ENCODE results near the gene GPR107. TPM values are rescaled to one million over a fixed set of nuclear protein-coding genes. Genes with fewer than 3 reads are reported as not detected.
"Not testable (repeated sequence)": the region's sequence is repeated elsewhere in the genome, so short reads cannot be mapped to it uniquely, and the experiment has no call there.

GPR107 gene
- polyA plus RNA-seq, 2 of the 4 experiments (the other 2 are of a cell fraction), result 28.1 to 45.1 TPM

GRCh38 chr9:130021123-130021522, 32.6 kb upstream of the GPR107 start:
- ATAC-seq (no peak), FAIRE-seq (no peak), DNase-seq (ENCODE audit: low read depth in 1 of 2, low spot score in 1 of 2) (no peak)
- CTCF ChIA-PET, result interaction anchor here (1.7 kb wide), 1 partner anchor 136 kb away, joined by 5 read pairs; no protein-coding TSS in a partner anchor
- Histone ChIP-seq H3K4me2 (no peak overlapping the region), H3K4me3 (no peak overlapping the region), H3K4me1 (peaks cover 30% of the 10 kb centered on the region), H3K27ac (no peak overlapping the region), H3K9me3 (0 out of 3 replicates have a peak, but pooled peaks cover 4% of the 10 kb centered on the region)
- TF ChIP-seq MAZ (IDR thresholded peaks at IDR 0.05; ENCODE audit: borderline replicate concordance, low read depth, low read length) (no peak), HOXB13 (CRISPR knock-in tag; IDR thresholded peaks at IDR 0.05; ENCODE audit: low read depth) (no peak), BHLHE40 (IDR thresholded peaks at IDR 0.05; ENCODE audit: low read depth, low read length) (no peak), FOSL2 (IDR thresholded peaks at IDR 0.05) (no peak), FOSL2 (CRISPR knock-in tag; IDR thresholded peaks at IDR 0.05) (no peak), POLR2A (IDR thresholded peaks at IDR 0.05; ENCODE audit: low read length) (no peak), ZFP36 (IDR thresholded peaks at IDR 0.05; ENCODE audit: borderline replicate concordance, partially characterized antibody) (no peak), FOSB (CRISPR knock-in tag; IDR thresholded peaks at IDR 0.05) (no peak), HDAC2 (IDR thresholded peaks at IDR 0.05) (no peak), ELK1 (IDR thresholded peaks at IDR 0.05; ENCODE audit: low read depth, low read length) (no peak)
- POLR2A ChIA-PET, result no interaction called here
- 87% methylated on average over 2 of the region's 2 CpGs for WGBS (ENCODE audit: missing lambda C conversion rate)

GRCh38 chr9:130021842-130022241, 31.9 kb upstream of the GPR107 start:
- POLR2A ChIA-PET; DNase-seq (ENCODE audit: low read depth in 1 of 2, low spot score in 1 of 2); FAIRE-seq; ATAC-seq; H3K9me3 ChIP-seq; H3K4me3 ChIP-seq; H3K4me2 ChIP-seq; H3K27ac ChIP-seq: not testable (repeated sequence)
- WGBS (ENCODE audit: missing lambda C conversion rate), result 92% methylated on average over 3 of the region's 3 CpGs
- CTCF ChIA-PET, result interaction anchor here (0.7 to 1.7 kb wide), 3 partner anchors 13 to 136 kb away, joined by 3 to 5 read pairs (median 3); no protein-coding TSS in a partner anchor
- H3K4me1 ChIP-seq, result peaks cover 30% of the 10 kb centered on the region

GRCh38 chr9:130022566-130023143, 31.1 kb upstream of the GPR107 start:
- ATAC-seq (no peak), FAIRE-seq (no peak), DNase-seq (ENCODE audit: low read depth in 1 of 2, low spot score in 1 of 2) (no peak)
- CTCF ChIA-PET, result interaction anchor here (0.7 to 1.7 kb wide), 4 partner anchors 12 to 112 kb away, joined by 3 to 4 read pairs (median 3); no protein-coding TSS in a partner anchor
- Histone ChIP-seq H3K9me3 (peaks cover 3% of the 10 kb centered on the region; the same call in 1 of the 3 replicates), H3K4me1 (peaks cover 30% of the 10 kb centered on the region), H3K27ac (no peak overlapping the region; a peak in 1 of 6 replicates), H3K4me3 (no peak overlapping the region), H3K4me2 (no peak overlapping the region)
- POLR2A ChIA-PET, result no interaction called here
- TF ChIP-seq RFX5 (IDR thresholded peaks at IDR 0.05), result no peak
- WGBS (ENCODE audit: missing lambda C conversion rate), result 84% methylated on average over 8 of the region's 8 CpGs

- H3K4me1 ChIP-seq, result peaks cover 30% of the 10 kb centered on the region
- H3K27ac ChIP-seq, result peak overlapping the region in 1 of 2 experiments; percentile 59; a peak in 2 of 6 replicates
- FAIRE-seq (no peak), DNase-seq (ENCODE audit: low read depth in 1 of 2, low spot score in 1 of 2) (no peak), ATAC-seq (peak; percentile 48 to 54; a peak in 5 of 6 replicates)
- 61% methylated on average over 7 of the region's 7 CpGs for WGBS (ENCODE audit: missing lambda C conversion rate)
- TF ChIP-seq POLR2AphosphoS2 (conservative IDR thresholded peaks at IDR 0.05; ENCODE audit: low read length), result no peak
- ChIA-PET POLR2A (no interaction called here), CTCF (interaction anchor here (1.3 to 1.7 kb wide), 3 partner anchors 19 to 113 kb away, joined by 3 to 4 read pairs (median 4); no protein-coding TSS in a partner anchor)
- H3K4me3 ChIP-seq, result no peak overlapping the region
- H3K9me3 ChIP-seq, result peaks cover 5% of the 10 kb centered on the region; the same call in 1 of the 3 replicates
- 0 out of 3 replicates have a peak overlapping the region, but pooled peaks have one; percentile 1 for H3K4me2 ChIP-seq
Observed at GRCh38 chr9:130023144-130023787, 30.4 kb upstream of the GPR107 start.

DNA sequence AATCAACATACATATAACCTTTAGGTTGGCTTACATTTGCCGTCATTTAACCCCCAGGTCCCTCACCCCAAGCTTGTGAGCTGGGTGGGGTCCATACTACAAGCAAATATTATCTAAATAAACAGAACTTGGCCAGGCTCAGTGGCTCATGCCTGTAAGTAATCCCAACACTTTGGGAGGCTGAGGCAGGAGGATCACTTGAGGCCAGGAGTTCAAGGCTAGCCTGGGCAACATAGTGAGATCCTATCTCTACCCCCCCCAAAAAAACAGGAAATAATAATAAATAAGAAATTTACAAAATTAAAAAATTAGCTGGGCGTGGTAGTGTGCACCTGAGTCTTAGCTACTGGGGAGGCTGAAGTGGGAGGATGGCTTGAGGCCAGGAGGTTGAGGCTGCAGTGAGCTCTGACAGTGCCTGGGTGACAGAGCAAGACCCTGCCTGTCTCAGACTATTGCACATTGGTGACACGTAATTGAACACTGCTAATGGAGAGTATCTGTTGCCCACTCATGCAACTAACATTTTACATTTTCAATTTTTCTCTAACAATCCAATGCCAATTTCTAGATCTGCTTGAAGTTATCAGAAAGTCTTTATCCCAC, 29.6 kb upstream of the GPR107 start:
- no peak overlapping the region for H3K4me3 ChIP-seq
- H3K4me2 ChIP-seq, result peak overlapping the region; percentile 66
- TF ChIP-seq HEYL (CRISPR knock-in tag; IDR thresholded peaks at IDR 0.05) (no peak), MAZ (IDR thresholded peaks at IDR 0.05; ENCODE audit: borderline replicate concordance, low read depth, low read length) (no peak), GATA3 (IDR thresholded peaks at IDR 0.05; ENCODE audit: borderline replicate concordance) (no peak), ZNF302 (CRISPR knock-in tag; IDR thresholded peaks at IDR 0.05) (no peak), HOXA7 (CRISPR knock-in tag; IDR thresholded peaks at IDR 0.05) (no peak), HOXB5 (CRISPR knock-in tag; IDR thresholded peaks at IDR 0.05) (no peak), CEBPB (IDR thresholded peaks at IDR 0.05) (no peak), CTCF (IDR thresholded peaks at IDR 0.05) (no peak), RFX5 (IDR thresholded peaks at IDR 0.05) (no peak), FOXS1 (CRISPR knock-in tag; IDR thresholded peaks at IDR 0.05) (no peak)
- TF ChIP-seq, protein P1, sequence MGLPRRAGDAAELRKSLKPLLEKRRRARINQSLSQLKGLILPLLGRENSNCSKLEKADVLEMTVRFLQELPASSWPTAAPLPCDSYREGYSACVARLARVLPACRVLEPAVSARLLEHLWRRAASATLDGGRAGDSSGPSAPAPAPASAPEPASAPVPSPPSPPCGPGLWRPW (IDR thresholded peaks at IDR 0.05), result no peak
- ChIA-PET POLR2A (no interaction called here), CTCF (interaction anchor here (0.6 to 1.7 kb wide), 4 partner anchors 18 to 114 kb away, joined by 3 to 4 read pairs (median 4); no protein-coding TSS in a partner anchor)
- H3K4me1 ChIP-seq, result peaks cover 34% of the 10 kb centered on the region
- FAIRE-seq (no peak), ATAC-seq (0 out of 6 replicates have a peak, but pooled peaks of 1 of the 2 experiments have one; percentile 17), DNase-seq (ENCODE audit: low read depth in 1 of 2, low spot score in 1 of 2) (no peak)
- peaks cover 5% of the 10 kb centered on the region; the same call in 1 of the 3 replicates for H3K9me3 ChIP-seq
- 65% methylated on average over 3 of the region's 3 CpGs for WGBS (ENCODE audit: missing lambda C conversion rate)
- H3K27ac ChIP-seq, result peak overlapping the region in 1 of 2 experiments; percentile 59; a peak in 3 of 6 replicates

Data from A549 (cell line).